AG04450 (cell line): Measurements from ENCODE around the gene CYB5R3. TPM values are rescaled to one million over a fixed set of nuclear protein-coding genes. Genes with fewer than 3 reads are reported as not detected.

Experiments
- CTCF ChIA-PET: fragments of 300-600, 350-600 bp; formaldehyde crosslinking; extraction: SDS; loops from one replicate; lab custom pipeline; 2022; ENCODE audit warnings: antibody characterized with exemption, inconsistent platforms; lab: Charles Lee
- POLR2A ChIA-PET: fragments of 350-600 bp; formaldehyde crosslinking; extraction: SDS; loops from one replicate; lab custom pipeline; 2021; ENCODE audit warnings: antibody characterized with exemption, inconsistent platforms; lab: Yijun Ruan, JAX
- DNase-seq: peaks from one replicate; pipeline ENCODE4 v3.0.0-alpha.2; 2011; ENCODE audit warnings: low read depth, low spot score
- H3K27ac ChIP-seq: one replicate; pipeline ENCODE4 v1.5.1; 2012; ENCODE audit warnings: low read depth, low read length, control low read depth
- H3K27me3 ChIP-seq: one replicate; pipeline ENCODE4 v1.6.0; 2012; ENCODE audit warnings: low read length; ENCODE audit not compliant: control insufficient read depth, insufficient read depth
- H3K4me3 ChIP-seq: 2 replicates; pipeline ENCODE4 v1.5.1; 2011; ENCODE audit warnings: mild to moderate bottlenecking, low read depth, low read length, control low read depth
- H3K9me3 ChIP-seq: 2 replicates; pipeline ENCODE4 v1.5.1; 2012; ENCODE audit warnings: low read length; ENCODE audit not compliant: control insufficient read depth, insufficient read depth
- polyA plus RNA-seq: library from polyadenylated mRNA; depleted of rRNA; stranded (reverse); fragments of >200 nt; gene quantifications from 2 replicates; pipeline ENCODE4 v1.2.3, GENCODE V29; 2011
- TF ChIP-seq, protein P1 (sequence below): IDR thresholded peaks from 2 replicates; pipeline ENCODE4 v1.5.1; 2011; ENCODE audit warnings: low read depth, low read length, control low read depth, inconsistent platforms

The CYB5R3 gene
- polyA plus RNA-seq, 1 experiment = 110 TPM

- ChIA-PET POLR2A (interaction anchor here (1.4 kb wide), 1 partner anchor 33 kb away, joined by 3 read pairs; the partner anchor contains the start of gene POLDIP3), CTCF (interaction anchor here (1.5 to 2.2 kb wide), 2 partner anchors 26 to 172 kb away, joined by 3 to 7 read pairs; no protein-coding TSS in a partner anchor)
- no peak overlapping the region for H3K27ac ChIP-seq
- no peaks in the 10 kb centered on the region for H3K27me3 ChIP-seq
- H3K9me3 ChIP-seq = no peaks in the 10 kb centered on the region; the same call in 1 of the 2 replicates
- TF ChIP-seq, protein P1, sequence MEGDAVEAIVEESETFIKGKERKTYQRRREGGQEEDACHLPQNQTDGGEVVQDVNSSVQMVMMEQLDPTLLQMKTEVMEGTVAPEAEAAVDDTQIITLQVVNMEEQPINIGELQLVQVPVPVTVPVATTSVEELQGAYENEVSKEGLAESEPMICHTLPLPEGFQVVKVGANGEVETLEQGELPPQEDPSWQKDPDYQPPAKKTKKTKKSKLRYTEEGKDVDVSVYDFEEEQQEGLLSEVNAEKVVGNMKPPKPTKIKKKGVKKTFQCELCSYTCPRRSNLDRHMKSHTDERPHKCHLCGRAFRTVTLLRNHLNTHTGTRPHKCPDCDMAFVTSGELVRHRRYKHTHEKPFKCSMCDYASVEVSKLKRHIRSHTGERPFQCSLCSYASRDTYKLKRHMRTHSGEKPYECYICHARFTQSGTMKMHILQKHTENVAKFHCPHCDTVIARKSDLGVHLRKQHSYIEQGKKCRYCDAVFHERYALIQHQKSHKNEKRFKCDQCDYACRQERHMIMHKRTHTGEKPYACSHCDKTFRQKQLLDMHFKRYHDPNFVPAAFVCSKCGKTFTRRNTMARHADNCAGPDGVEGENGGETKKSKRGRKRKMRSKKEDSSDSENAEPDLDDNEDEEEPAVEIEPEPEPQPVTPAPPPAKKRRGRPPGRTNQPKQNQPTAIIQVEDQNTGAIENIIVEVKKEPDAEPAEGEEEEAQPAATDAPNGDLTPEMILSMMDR = no peak
- peak overlapping the region; percentile 88 for H3K4me3 ChIP-seq
- DNase-seq = no peak
Observed at GRCh38 chr22:42648017-42648367, 1.2 kb downstream of the CYB5R3 start.

DNA sequence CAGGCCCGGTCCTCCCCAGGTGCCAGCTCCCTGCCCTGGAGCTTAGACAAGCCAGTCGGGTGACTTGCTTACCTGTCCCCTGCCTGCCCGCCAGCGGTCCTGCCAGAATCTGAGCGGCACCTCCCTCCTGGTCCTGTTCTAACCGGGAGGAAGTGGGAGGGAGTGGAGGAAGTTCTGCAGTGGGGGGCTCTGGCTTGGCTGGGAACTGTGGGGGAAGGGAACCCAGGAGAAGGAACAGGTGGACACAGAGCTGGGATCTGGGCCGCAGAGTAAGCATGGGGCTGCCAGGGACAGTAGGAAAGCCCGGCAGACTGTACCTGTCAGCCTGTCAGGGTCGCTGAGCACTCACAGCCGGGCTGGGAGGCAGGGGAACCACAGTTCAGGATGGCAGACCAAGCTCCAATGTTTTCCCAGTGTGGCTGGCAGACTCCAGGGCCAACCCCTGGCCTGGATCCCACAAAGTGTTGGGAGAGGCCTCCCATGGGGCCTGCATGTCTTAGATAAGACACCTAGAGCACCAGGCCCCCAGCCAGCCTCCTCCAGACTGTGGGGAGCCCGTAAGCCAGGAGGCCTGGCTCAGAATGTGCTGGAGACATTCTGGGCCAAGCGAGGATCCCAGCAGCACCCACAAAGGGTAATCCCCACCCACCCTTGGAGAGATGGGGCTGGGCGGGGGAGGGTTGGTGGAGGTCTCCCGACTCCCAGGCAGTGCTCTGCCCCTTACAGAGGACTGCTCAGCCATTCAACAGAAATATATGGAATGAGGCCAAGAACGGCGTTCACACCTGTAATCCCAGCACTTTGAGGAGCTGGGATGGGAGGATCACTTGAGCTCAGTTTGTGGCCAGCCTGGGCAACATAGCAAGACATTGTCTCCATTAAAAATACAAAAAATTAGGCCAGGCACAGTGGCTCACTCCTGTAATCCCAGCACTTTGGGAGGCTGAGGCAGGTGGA is 2.3 kb downstream of the CYB5R3 start:
- Histone ChIP-seq H3K4me3 (no peak overlapping the region), H3K27ac (no peak overlapping the region), H3K27me3 (no peaks in the 10 kb centered on the region), H3K9me3 (no peaks in the 10 kb centered on the region; the same call in 1 of the 2 replicates)
- POLR2A ChIA-PET = interaction anchor here (0.5 kb wide), 1 partner anchor 488 kb away, joined by 5 read pairs; no protein-coding TSS in a partner anchor
- TF ChIP-seq, protein P1 = no peak
- CTCF ChIA-PET = interaction anchor here (1.5 to 2.2 kb wide), 2 partner anchors 25 to 173 kb away, joined by 3 to 7 read pairs; no protein-coding TSS in a partner anchor
- DNase-seq = no peak

DNA sequence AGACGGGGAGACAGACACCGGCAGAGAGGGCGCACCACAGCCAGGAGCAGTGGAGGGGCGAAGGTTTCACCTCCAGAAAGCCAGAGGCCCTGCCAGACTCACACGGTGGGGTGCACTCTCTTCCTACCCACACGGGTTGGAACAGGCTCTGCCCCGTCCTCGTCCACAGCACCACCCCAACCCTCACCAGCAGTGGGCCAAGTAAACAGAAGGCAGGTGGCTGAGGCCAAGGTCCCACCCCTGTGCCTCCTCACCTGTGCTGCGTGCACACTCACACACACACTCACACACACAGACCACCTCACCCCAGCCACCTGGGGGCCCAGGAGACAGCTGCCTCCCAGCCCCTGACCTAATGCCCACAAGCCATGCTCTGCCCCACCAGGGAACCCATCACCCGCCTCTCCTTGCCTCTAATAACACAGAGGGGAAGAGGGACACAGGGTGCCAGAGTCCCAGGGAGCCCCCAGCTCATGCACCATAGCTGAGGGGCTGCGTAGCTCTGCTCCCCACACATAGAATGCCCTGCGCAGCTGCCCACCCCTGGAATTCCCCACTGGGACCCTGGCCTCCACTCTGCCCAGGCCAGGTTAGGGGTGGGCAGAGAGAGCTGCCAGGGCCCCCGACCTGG is 3.1 kb downstream of the CYB5R3 start:
- CTCF ChIA-PET = interaction anchor here (2.2 kb wide), 1 partner anchor 25 kb away, joined by 7 read pairs; no protein-coding TSS in a partner anchor
- no peak for DNase-seq
- POLR2A ChIA-PET = interaction anchor here (0.5 kb wide), 1 partner anchor 489 kb away, joined by 5 read pairs; no protein-coding TSS in a partner anchor

GRCh38 chr22:42645341-42645937 is 3.8 kb downstream of the CYB5R3 start:
- H3K27ac ChIP-seq = peak overlapping the region; percentile 47
- ChIA-PET POLR2A (interaction anchor here (0.6 kb wide), 1 partner anchor 455 kb away, joined by 3 read pairs; no protein-coding TSS in a partner anchor), CTCF (no interaction called here)
- H3K9me3 ChIP-seq = no peaks in the 10 kb centered on the region; the same call in 1 of the 2 replicates
- TF ChIP-seq, protein P1 = no peak
- H3K4me3 ChIP-seq = no peak overlapping the region
- no peak for DNase-seq
- H3K27me3 ChIP-seq = no peaks in the 10 kb centered on the region

More for the DNA sequence above, 3.1 kb downstream of the CYB5R3 start:
- Histone ChIP-seq H3K9me3 (no peaks in the 10 kb centered on the region; the same call in 1 of the 2 replicates), H3K27ac (no peak overlapping the region), H3K4me3 (no peak overlapping the region), H3K27me3 (no peaks in the 10 kb centered on the region)
- TF ChIP-seq, protein P1 = no peak
